GM12878 (cell line): ENCODE measurements around the gene ZNF366. TPM values are rescaled to one million over a fixed set of nuclear protein-coding genes. Genes with fewer than 3 reads are reported as not detected.

Source experiments
- ATAC-seq: fragments of 200-7000 bp; cut with Tn5 transposase; 3 replicates; pipeline ENCODE4 v1.9.1; 2020; ENCODE audit warnings: mild to moderate bottlenecking, moderate library complexity
- BruUV-seq: library from RNA; stranded (reverse); fragments of 400-500 nt; replicated peaks from 2 replicates; lab custom pipeline; 2021; lab: Mats Ljungman, UMichigan
- CTCF ChIA-PET: fragments of 300-600 bp; sonication (Branson Sonifier 250); formaldehyde crosslinking; extraction: SDS; loops from one replicate; lab custom pipeline; 2021; ENCODE audit warnings: inconsistent platforms; lab: Yijun Ruan, JAX
- POLR2A ChIA-PET: fragments of 350-600 bp; formaldehyde crosslinking; extraction: SDS; loops from one replicate; lab custom pipeline; 2021; ENCODE audit warnings: inconsistent platforms; lab: Charles Lee
- RAD21 ChIA-PET: fragments of 300-600 bp; sonication (Branson Sonifier 250); formaldehyde crosslinking; loops from one replicate; lab custom pipeline; 2023; ENCODE audit warnings: antibody characterized with exemption; ENCODE audit not compliant: unreplicated experiment; lab: Charles Lee
- SMC1A ChIA-PET: fragments of 300-600 bp; sonication (Branson Sonifier 250); formaldehyde crosslinking; loops from one replicate; lab custom pipeline; 2023; ENCODE audit not compliant: unreplicated experiment, uncharacterized antibody; lab: Charles Lee
- DNase-seq: peaks from one replicate; pipeline ENCODE4 v3.0.0-alpha.2; 2011; ENCODE audit warnings: low read depth, low spot score
- FAIRE-seq: peaks from 3 replicates; lab custom pipeline; 2011; peaks lifted over from hg19 to GRCh38; lab: Jason Lieb, UNC
- H2AFZ ChIP-seq: 2 replicates; pipeline ENCODE4 v1.6.0; 2011; ENCODE audit warnings: low read depth, low read length, control low read depth; ENCODE audit not compliant: control insufficient read depth
- H3K27ac ChIP-seq: 2 replicates; pipeline ENCODE4 v1.5.1; 2011; ENCODE audit warnings: control low read depth; ENCODE audit not compliant: control insufficient read depth, insufficient read depth
- H3K27me3 ChIP-seq, 2 experiments: replicated peaks in 1 of 2; 2 replicates each; pipeline versions ENCODE4 v1.6.0 to v1.6.1; 2011; ENCODE audit warnings: low read length in 1 of 2; ENCODE audit not compliant: control insufficient read depth in 2 of 2, insufficient read depth in 2 of 2
- H3K36me3 ChIP-seq, 2 experiments: 2 replicates each; pipeline ENCODE4 v1.5.1; 2011; ENCODE audit warnings: low read length in 1 of 2; ENCODE audit not compliant: control insufficient read depth in 2 of 2, insufficient read depth in 2 of 2
- H3K4me1 ChIP-seq: 2 replicates; pipeline ENCODE4 v1.6.1; 2011; ENCODE audit warnings: mild to moderate bottlenecking, low read length, moderate library complexity, mixed read lengths; ENCODE audit not compliant: control insufficient read depth, insufficient read depth
- H3K4me2 ChIP-seq: 2 replicates; pipeline ENCODE4 v1.6.0; 2011; ENCODE audit warnings: control low read depth; ENCODE audit not compliant: control insufficient read depth, insufficient read depth
- H3K4me3 ChIP-seq: fragments of 200-600 bp; sonication (generic); 2 replicates; pipeline ENCODE4 v1.5.1; 2016
- H3K79me2 ChIP-seq: 2 replicates; pipeline ENCODE4 v1.6.0; 2011; ENCODE audit warnings: low read length; ENCODE audit not compliant: control insufficient read depth, insufficient read depth
- H3K9ac ChIP-seq: 2 replicates; pipeline ENCODE4 v1.8.0; 2011; ENCODE audit warnings: low read length, control low read depth, mixed read lengths; ENCODE audit not compliant: control insufficient read depth, insufficient read depth
- H3K9me3 ChIP-seq: replicated peaks from 3 replicates; pipeline ENCODE4 v1.5.1; 2011; ENCODE audit warnings: mild to moderate bottlenecking, low read length; ENCODE audit not compliant: control insufficient read depth, insufficient read depth
- H4K20me1 ChIP-seq: 2 replicates; pipeline ENCODE4 v1.6.0; 2011; ENCODE audit not compliant: control insufficient read depth, insufficient read depth
- ATF2 ChIP-seq: IDR thresholded peaks from 2 replicates; pipeline ENCODE4 v1.6.1; 2012; ENCODE audit warnings: low read length, inconsistent platforms
- EZH2 ChIP-seq: IDR thresholded peaks from 2 replicates; pipeline ENCODE4 v1.6.1; 2012; ENCODE audit warnings: low read depth, mild to moderate bottlenecking, control low read depth, inconsistent platforms, low read length, borderline replicate concordance; ENCODE audit not compliant: control insufficient read depth
- FOS ChIP-seq: IDR thresholded peaks from 3 replicates; pipeline ENCODE4 v1.6.1; 2011; ENCODE audit warnings: borderline replicate concordance; ENCODE audit not compliant: insufficient read length; ENCODE audit errors: extremely low read depth
- LARP7 ChIP-seq: fragments of 450-650 bp; IDR thresholded peaks from 2 replicates; pipeline ENCODE4 v1.6.1; 2017; ENCODE audit warnings: mild to moderate bottlenecking
- MLLT1 ChIP-seq: fragments of 450-650 bp; IDR thresholded peaks from 2 replicates; pipeline ENCODE4 v1.6.1; 2016; ENCODE audit warnings: mild to moderate bottlenecking
- WGBS: methylation state at CpG from one replicate; pipeline ENCODE4 v1.1.6; 2016; ENCODE audit warnings: low lambda C conversion rate; ENCODE audit not compliant: insufficient replicate concordance, insufficient coverage; ENCODE audit errors: missing lambda C conversion rate; 5-methylcytosine and 5-hydroxymethylcytosine counted together
- in situ Hi-C: fragments of 300-500 bp; cut with MboI; formaldehyde crosslinking; loops from 9 replicates; pipeline ENCODE4 v1.14.3; 2018; ENCODE audit warnings: mixed read lengths
- intact Hi-C: fragments of 100-400 bp; cut with micrococcal nuclease; formaldehyde crosslinking; loops from one replicate; pipeline ENCODE4 v1.14.2; 2022; ENCODE audit not compliant: unreplicated experiment
- polyA plus RNA-seq, 11 experiments: library from polyadenylated mRNA; depleted of rRNA in 4 of 11; unstranded in 6 of 11; stranded (reverse) in 5 of 11; fragments of >200 nt; fragmentation: Nextera tagmentation in 4 of 11; fragmentation: Illumina TruSeq in 1 of 11; extraction: Ambion mirVana in 4 of 11; extraction: Trizol in 1 of 11; gene quantifications; 1 replicate in 1 of 11; 2 replicates in 10 of 11; pipeline versions ENCODE4 v1.2.1 to v1.2.3, GENCODE V29; 2011 to 2016; ENCODE audit warnings: inconsistent platforms in 2 of 11, missing spikeins in 2 of 11, low read depth in 1 of 11
- total RNA-seq, 4 experiments: library from RNA; depleted of rRNA in 3 of 4; stranded (reverse); fragments of >200 nt in 3 of 4; fragmentation: Illumina TruSeq in 1 of 4; extraction: Trizol in 1 of 4; gene quantifications; 2 replicates each; pipeline versions ENCODE4 v1.2.1 to v1.2.3, GENCODE V29; 2013 to 2021

ZNF366 gene
- total and polyA plus RNA-seq, 10 of the 15 experiments (the other 5 are each of a cell fraction or from before 2014, with no cell fraction given): 0.01 to 0.18 (median 0.04) TPM; not detected in 6

- peaks cover 70% of the 10 kb centered on the region for H3K4me1 ChIP-seq
- in situ Hi-C loops (no loop called here), intact Hi-C loops (loop anchor here (5.0 kb wide), 2 partner anchors 39 to 76 kb away; partner anchors contain the start of gene ZNF366)
- RAD21 ChIA-PET: interaction anchor here (0.6 to 6.9 kb wide), 15 partner anchors 8 to 102 kb away, joined by 3 to 38 read pairs (median 3); partner anchors contain the start of gene ZNF366
- peak overlapping the region; percentile 23 for H3K4me2 ChIP-seq
- H3K9me3 ChIP-seq: no peaks in the 10 kb centered on the region
- no TSS peak for BruUV-seq
- H2AFZ ChIP-seq: no peak overlapping the region; the same call in 1 of the 2 replicates
- no peaks in the 10 kb centered on the region for H3K27me3 ChIP-seq
- no peak overlapping the region for H3K4me3 ChIP-seq
- TF ChIP-seq LARP7 (no peak), FOS (no peak), ATF2 (0 out of 2 replicates have a peak, but pooled peaks have one; percentile 9)
- CTCF ChIA-PET: interaction anchor here (0.8 to 5.3 kb wide), 10 partner anchors 8 to 73 kb away, joined by 3 to 24 read pairs (median 4); partner anchors contain the start of gene ZNF366
- no peak overlapping the region for H3K9ac ChIP-seq
- no peaks in the 10 kb centered on the region for H3K79me2 ChIP-seq
- DNase-seq: no peak
- POLR2A ChIA-PET: interaction anchor here (0.6 to 1.7 kb wide), 7 partner anchors 8 to 167 kb away, joined by 3 to 5 read pairs (median 3); no protein-coding TSS in a partner anchor
- H4K20me1 ChIP-seq: no peaks in the 10 kb centered on the region
- no peak for ATAC-seq
- SMC1A ChIA-PET: interaction anchor here (0.5 to 8.3 kb wide), 15 partner anchors 8 to 133 kb away, joined by 3 to 141 read pairs (median 5); partner anchors contain the start of gene ZNF366
- peak overlapping the region; percentile 98 for H3K27ac ChIP-seq
- WGBS: 10% methylated on average over 1 of the region's 1 CpG
- FAIRE-seq: no peak
- no peaks in the 10 kb centered on the region for H3K36me3 ChIP-seq
Observed at GRCh38 chr5:72468606-72469005, 38.6 kb downstream of the ZNF366 start.

GRCh38 chr5:72468024-72468423 is 39.2 kb downstream of the ZNF366 start:
- Histone ChIP-seq H4K20me1 (no peaks in the 10 kb centered on the region), H2AFZ (no peak overlapping the region), H3K4me2 (peak overlapping the region; percentile 87; the same call in 1 of the 2 replicates), H3K36me3 (no peaks in the 10 kb centered on the region), H3K79me2 (no peaks in the 10 kb centered on the region), H3K27ac (peak overlapping the region; percentile 98), H3K4me3 (no peak overlapping the region), H3K27me3 (no peaks in the 10 kb centered on the region), H3K9ac (no peak overlapping the region), H3K9me3 (no peaks in the 10 kb centered on the region), H3K4me1 (peaks cover 64% of the 10 kb centered on the region)
- WGBS: 99% methylated on average over 5 of the region's 5 CpGs
- POLR2A ChIA-PET: interaction anchor here (1.1 to 3.3 kb wide), 7 partner anchors 8 to 166 kb away, joined by 3 to 22 read pairs (median 4); no protein-coding TSS in a partner anchor
- ATAC-seq (no peak), FAIRE-seq (no peak), DNase-seq (no peak)
- RAD21 ChIA-PET: interaction anchor here (0.6 to 6.9 kb wide), 13 partner anchors 9 to 102 kb away, joined by 3 to 38 read pairs (median 3); partner anchors contain the start of gene ZNF366
- CTCF ChIA-PET: interaction anchor here (1.2 to 5.3 kb wide), 8 partner anchors 9 to 72 kb away, joined by 3 to 24 read pairs (median 4); partner anchors contain the start of gene ZNF366
- intact Hi-C loops: loop anchor here (5.0 kb wide), 2 partner anchors 39 to 76 kb away; partner anchors contain the start of gene ZNF366
- in situ Hi-C loops: no loop called here
- TF ChIP-seq MLLT1: 0 out of 2 replicates have a peak, but pooled peaks have one; percentile 62
- no peak for TF ChIP-seq EZH2
- BruUV-seq: no TSS peak
- SMC1A ChIA-PET: interaction anchor here (0.9 to 8.3 kb wide), 14 partner anchors 8 to 102 kb away, joined by 3 to 141 read pairs (median 6); partner anchors contain the start of gene ZNF366
